Cardiac muscle cell (in vitro differentiated cells and primary cell): ENCODE results near the gene RPL41. TPM values are rescaled to one million over a fixed set of nuclear protein-coding genes. Genes with fewer than 3 reads are reported as not detected.

Experiments
- DNase-seq, 2 donors: peaks; one replicate each; pipeline versions ENCODE4 v3.0.0 to v3.0.0-alpha.2; 2010 to 2017; ENCODE audit warnings: low read depth in 1 of 2, low spot score in 1 of 2
- H3K27ac ChIP-seq: fragments of 200-600 bp; sonication (generic); 2 replicates; pipeline ENCODE4 v1.5.1; 2016
- H3K27me3 ChIP-seq: fragments of 200-600 bp; sonication (generic); 2 replicates; pipeline ENCODE4 v1.6.0; 2016; ENCODE audit warnings: control low read depth
- H3K36me3 ChIP-seq: fragments of 200-600 bp; sonication (generic); 2 replicates; pipeline ENCODE4 v1.5.1; 2016; ENCODE audit warnings: control low read depth
- H3K4me1 ChIP-seq: fragments of 200-600 bp; sonication (generic); 2 replicates; pipeline ENCODE4 v1.8.1; 2017; ENCODE audit warnings: low read depth, mild to moderate bottlenecking, mixed run types
- H3K4me3 ChIP-seq: fragments of 200-600 bp; sonication (generic); 2 replicates; pipeline ENCODE4 v1.5.1; 2016; ENCODE audit warnings: mild to moderate bottlenecking
- H3K9me3 ChIP-seq: fragments of 200-600 bp; sonication (generic); 2 replicates; pipeline ENCODE4 v1.5.1; 2017; ENCODE audit warnings: low read depth, mild to moderate bottlenecking, control low read depth
- CTCF ChIP-seq: IDR thresholded peaks from 2 replicates; pipeline ENCODE4 v1.5.1; 2012; ENCODE audit warnings: low read depth, mild to moderate bottlenecking, low read length
- polyA plus RNA-seq: library from polyadenylated mRNA; unstranded; fragments of >200 nt; fragmentation: Nextera tagmentation; extraction: Ambion mirVana; gene quantifications from 2 replicates; pipeline ENCODE4 v1.2.1, GENCODE V29; 2016
- total RNA-seq: library from RNA; depleted of rRNA; stranded (reverse); fragments of >200 nt; gene quantifications from 2 replicates; pipeline ENCODE4 v1.2.3, GENCODE V29; 2016

Gene RPL41
- total and polyA plus RNA-seq, 2 experiments from 2014 or later: 1,416 to 2,144 TPM

GRCh38 chr12:56150563-56150962 is 34.1 kb downstream of the RPL41 start:
- no peak overlapping the region for H3K27ac ChIP-seq
- no peaks in the 10 kb centered on the region for H3K9me3 ChIP-seq
- H3K4me3 ChIP-seq: no peak overlapping the region
- peaks cover 9% of the 10 kb centered on the region for H3K36me3 ChIP-seq
- no peaks in the 10 kb centered on the region for H3K27me3 ChIP-seq
- no peak for TF ChIP-seq CTCF
- peak in 1 of 2 donors; percentile 62 for DNase-seq
- peaks cover 6% of the 10 kb centered on the region for H3K4me1 ChIP-seq

- peaks cover 9% of the 10 kb centered on the region for H3K36me3 ChIP-seq
- H3K4me3 ChIP-seq: peak overlapping the region; percentile 79
- peak; percentile 23 for TF ChIP-seq CTCF
- H3K27me3 ChIP-seq: no peaks in the 10 kb centered on the region
- peaks cover 6% of the 10 kb centered on the region for H3K4me1 ChIP-seq
- DNase-seq: peak in 1 of 2 donors; percentile 41
- H3K9me3 ChIP-seq: no peaks in the 10 kb centered on the region
- H3K27ac ChIP-seq: peak overlapping the region; percentile 82
Measured at GRCh38 chr12:56151672-56152131, 35.3 kb downstream of the RPL41 start.

GRCh38 chr12:56152132-56152755 is 35.8 kb downstream of the RPL41 start, which contains the start of gene MYL6B:
Gene MYL6B (plus strand): TSS chr12:56152587. CDS start chr12:56153919, 1,332 bp downstream.
- H3K27me3 ChIP-seq: no peaks in the 10 kb centered on the region
- no peaks in the 10 kb centered on the region for H3K9me3 ChIP-seq
- peak within 1 kb of the TSS; percentile 79 for H3K4me3 ChIP-seq
- H3K36me3 ChIP-seq: peaks cover 9% of the 10 kb centered on the region
- peak; percentile 92 to 94 for DNase-seq
- no peak for TF ChIP-seq CTCF
- H3K27ac ChIP-seq: peak within 1 kb of the TSS; percentile 82
- H3K4me1 ChIP-seq: peaks cover 8% of the 10 kb centered on the region

GRCh38 chr12:56152756-56153677 is 36.6 kb downstream of the RPL41 start:
- Histone ChIP-seq H3K27ac (no peak overlapping the region), H3K4me1 (peaks cover 11% of the 10 kb centered on the region), H3K9me3 (no peaks in the 10 kb centered on the region), H3K4me3 (peak overlapping the region; percentile 79), H3K27me3 (no peaks in the 10 kb centered on the region), H3K36me3 (peaks cover 9% of the 10 kb centered on the region)
- peak in 1 of 2 donors; percentile 24 for DNase-seq
- no peak for TF ChIP-seq CTCF

- no peaks in the 10 kb centered on the region for H3K27me3 ChIP-seq
- peaks cover 11% of the 10 kb centered on the region for H3K36me3 ChIP-seq
- H3K9me3 ChIP-seq: no peaks in the 10 kb centered on the region
- H3K4me3 ChIP-seq: no peak overlapping the region
- no peak overlapping the region for H3K27ac ChIP-seq
- DNase-seq: no peak
- peaks cover 11% of the 10 kb centered on the region for H3K4me1 ChIP-seq
- no peak for TF ChIP-seq CTCF
Measured at GRCh38 chr12:56153678-56154065, 37.2 kb downstream of the RPL41 start.
